HepG2 (cell line): ENCODE measurements around the gene OR7D2. TPM values are rescaled to one million over a fixed set of nuclear protein-coding genes. Genes with fewer than 3 reads are reported as not detected.

ENCODE experiments used
- ATAC-seq: fragments of 200-7000 bp; cut with Tn5 transposase; 3 replicates; pipeline ENCODE4 v1.9.1; 2020; ENCODE audit warnings: mild to moderate bottlenecking, moderate library complexity
- BruUV-seq: library from RNA; stranded (reverse); fragments of 400-500 nt; replicated peaks from 2 replicates; lab custom pipeline; 2021; lab: Mats Ljungman, UMichigan
- CTCF ChIA-PET: fragments of 300-600 bp; formaldehyde crosslinking; extraction: SDS; loops from one replicate; lab custom pipeline; 2021; ENCODE audit warnings: low total read pairs, inconsistent platforms, low intra/inter-chr PET ratio; lab: Yijun Ruan, JAX
- POLR2A ChIA-PET: fragments of 350-600 bp; sonication (Branson Sonifier 250); formaldehyde crosslinking; loops from one replicate; lab custom pipeline; 2020; ENCODE audit warnings: antibody characterized with exemption, inconsistent platforms; lab: Yijun Ruan, JAX
- DNase-seq: peaks from one replicate; pipeline ENCODE4 v3.0.0-alpha.2; 2015; ENCODE audit warnings: low spot score
- FAIRE-seq: peaks from 3 replicates; lab custom pipeline; 2011; peaks lifted over from hg19 to GRCh38; lab: Jason Lieb, UNC
- H2AFZ ChIP-seq: one replicate; pipeline ENCODE4 v1.6.1; 2011; ENCODE audit warnings: low read length, inconsistent platforms
- H3K27ac ChIP-seq: fragments of 300-600 bp; 3 replicates; pipeline ENCODE4 v1.8.0; 2011; ENCODE audit warnings: mixed run types, mild to moderate bottlenecking, mixed read lengths, low read length, inconsistent platforms; ENCODE audit not compliant: insufficient read depth; ENCODE audit errors: extremely low read length
- H3K27me3 ChIP-seq, 2 experiments: fragments of 200-600 bp in 1 of 2; 2 replicates in 1 of 2; 3 replicates in 1 of 2; pipeline versions ENCODE4 v1.6.0 to v1.8.0; 2011; ENCODE audit warnings: low read length in 2 of 2, mild to moderate bottlenecking in 2 of 2, moderate library complexity in 2 of 2, inconsistent platforms in 1 of 2; ENCODE audit not compliant: insufficient read depth in 2 of 2, control insufficient read depth in 1 of 2
- H3K36me3 ChIP-seq, 2 experiments: fragments of 200-600 bp in 1 of 2; replicated peaks in 1 of 2; 2 replicates in 1 of 2; 3 replicates in 1 of 2; pipeline versions ENCODE4 v1.5.1 to v1.8.0; 2011; ENCODE audit warnings: low read length in 2 of 2, inconsistent platforms in 1 of 2; ENCODE audit not compliant: insufficient read depth in 2 of 2, control insufficient read depth in 1 of 2
- H3K4me1 ChIP-seq: 2 replicates; pipeline ENCODE4 v1.5.1; 2012; ENCODE audit warnings: low read length, inconsistent platforms; ENCODE audit not compliant: insufficient read depth
- H3K4me2 ChIP-seq: 2 replicates; pipeline ENCODE4 v1.6.0; 2011; ENCODE audit warnings: low read depth, low read length, inconsistent platforms
- H3K4me3 ChIP-seq, 3 experiments: fragments of 200-600 bp in 1 of 3; sonication (generic), shearing (Covaris generic) in 1 of 3; replicated peaks in 1 of 3; 2 replicates each; pipeline ENCODE4 v1.5.1; 2011 to 2016; ENCODE audit warnings: low read length in 3 of 3, inconsistent platforms in 2 of 3, low read depth in 2 of 3, mild to moderate bottlenecking in 2 of 3, control low read depth in 1 of 3, mixed read lengths in 1 of 3; ENCODE audit not compliant: insufficient read depth in 1 of 3
- H3K79me2 ChIP-seq: one replicate; pipeline ENCODE4 v1.6.1; 2011; ENCODE audit warnings: low read length, inconsistent platforms; ENCODE audit not compliant: insufficient read depth
- H3K9ac ChIP-seq: 2 replicates; pipeline ENCODE4 v1.6.0; 2011; ENCODE audit warnings: mild to moderate bottlenecking, low read depth, low read length, inconsistent platforms; ENCODE audit not compliant: insufficient read depth
- H3K9me3 ChIP-seq: 2 replicates; pipeline ENCODE4 v1.5.1; 2012; ENCODE audit warnings: mild to moderate bottlenecking, low read length
- H4K20me1 ChIP-seq: 2 replicates; pipeline ENCODE4 v1.6.0; 2011; ENCODE audit warnings: inconsistent platforms, mild to moderate bottlenecking, low read length, moderate library complexity; ENCODE audit not compliant: insufficient read depth
- ATF1 ChIP-seq: IDR thresholded peaks from 2 replicates; pipeline ENCODE4 v1.6.1; 2016; ENCODE audit warnings: mild to moderate bottlenecking, control low read depth
- CBX1 ChIP-seq: IDR thresholded peaks from one replicate; pipeline ENCODE4 v1.6.1; 2016; ENCODE audit warnings: antibody characterized with exemption, low read depth
- CENPX ChIP-seq: sonication (generic); formaldehyde crosslinking; IDR thresholded peaks from 2 replicates; pipeline ENCODE4 v1.9.0; 2021; ENCODE audit warnings: mild to moderate bottlenecking, missing genetic modification reagents, moderate library complexity
- CSRNP2 ChIP-seq: sonication (generic); formaldehyde crosslinking; conservative IDR thresholded peaks from 2 replicates; pipeline ENCODE4 v1.8.0; 2022; ENCODE audit warnings: low read depth, missing genetic modification reagents
- DBP ChIP-seq: sonication (generic); formaldehyde crosslinking; IDR thresholded peaks from 2 replicates; pipeline ENCODE4 v1.4.0; 2020; ENCODE audit warnings: missing genetic modification reagents; ENCODE audit errors: not compliant biosample characterization
- DMTF1 ChIP-seq: sonication (generic); formaldehyde crosslinking; IDR thresholded peaks from 2 replicates; pipeline ENCODE4 v1.4.0; 2020; ENCODE audit warnings: mild to moderate bottlenecking, missing genetic modification reagents
- ELF1 ChIP-seq: sonication (generic); formaldehyde crosslinking; IDR thresholded peaks from 2 replicates; pipeline ENCODE4 v1.4.0; 2020; ENCODE audit warnings: missing genetic modification reagents
- ETV5 ChIP-seq: IDR thresholded peaks from 2 replicates; pipeline ENCODE4 v1.6.1; 2018; ENCODE audit warnings: missing biosample characterization, missing genetic modification reagents, inconsistent platforms, borderline replicate concordance
- LBX2 ChIP-seq: sonication (generic); formaldehyde crosslinking; IDR thresholded peaks from 2 replicates; pipeline ENCODE4 v1.5.0; 2020; ENCODE audit warnings: missing genetic modification reagents, mild to moderate bottlenecking, borderline replicate concordance
- TCF12 ChIP-seq, 2 experiments: fragments of 450-650 bp in 1 of 2; sonication (generic) in 1 of 2; formaldehyde crosslinking in 1 of 2; IDR thresholded peaks; 2 replicates each; pipeline versions ENCODE4 v1.6.1 to v1.8.0; 2017 to 2022; ENCODE audit warnings: antibody characterized with exemption in 1 of 2, mild to moderate bottlenecking in 1 of 2, missing genetic modification reagents in 1 of 2, moderate library complexity in 1 of 2
- TOPORS ChIP-seq: sonication (generic); formaldehyde crosslinking; IDR thresholded peaks from 2 replicates; pipeline ENCODE4 v1.8.0; 2023; ENCODE audit warnings: mild to moderate bottlenecking, missing genetic modification reagents
- ZNF329 ChIP-seq: sonication (generic); formaldehyde crosslinking; IDR thresholded peaks from 2 replicates; pipeline ENCODE4 v1.9.0; 2021; ENCODE audit warnings: low read depth, mild to moderate bottlenecking, missing genetic modification reagents
- ZNF556 ChIP-seq: sonication (generic); formaldehyde crosslinking; IDR thresholded peaks from 2 replicates; pipeline ENCODE4 v1.4.0; 2020; ENCODE audit warnings: mild to moderate bottlenecking, missing genetic modification reagents, borderline replicate concordance
- ZNF572 ChIP-seq: sonication (generic); formaldehyde crosslinking; IDR thresholded peaks from 2 replicates; pipeline ENCODE4 v1.5.1; 2020; ENCODE audit warnings: mild to moderate bottlenecking, missing genetic modification reagents
- ZNF766 ChIP-seq: sonication (generic); formaldehyde crosslinking; IDR thresholded peaks from 2 replicates; pipeline ENCODE4 v1.5.0; 2020; ENCODE audit warnings: missing genetic modification reagents, borderline replicate concordance
- whole genome bisulfite sequencing: methylation state at CpG from one replicate; pipeline ENCODE4 v1.1.6; 2017; ENCODE audit warnings: low lambda C conversion rate; 5-methylcytosine and 5-hydroxymethylcytosine counted together
- in situ Hi-C: cut with HindIII; loops from 2 replicates; pipeline ENCODE4 v1.10.0; 2017; ENCODE audit warnings: low pct_unique_long_range_greater_than_20kb; ENCODE audit not compliant: extremely low pct_ligation_motif_present
- intact Hi-C: fragments of 100-400 bp; cut with micrococcal nuclease; formaldehyde crosslinking; loops from one replicate; pipeline ENCODE4 v1.10.0; 2022; ENCODE audit not compliant: unreplicated experiment
- polyA plus RNA-seq, 8 experiments: library from polyadenylated mRNA; depleted of rRNA in 3 of 8; stranded (reverse) in 7 of 8; unstranded in 1 of 8; fragments of >200 nt; fragmentation: Illumina TruSeq in 4 of 8; extraction: Trizol in 4 of 8; gene quantifications; 2 replicates each; pipeline versions ENCODE4 v1.2.1 to v1.2.3, GENCODE V29; 2011 to 2016; ENCODE audit warnings: low read depth in 4 of 8, missing spikeins in 1 of 8, mixed read lengths in 1 of 8; ENCODE audit not compliant: insufficient read depth in 1 of 8
- total RNA-seq, 5 experiments: library from RNA; depleted of rRNA; stranded (reverse); fragments of >200 nt; fragmentation: Illumina TruSeq; extraction: Trizol; gene quantifications; 2 replicates each; pipeline ENCODE4 v1.2.3, GENCODE V29; 2016; ENCODE audit warnings: low read depth in 1 of 5

Gene OR7D2
- total and polyA plus RNA-seq, 2 of the 13 experiments (the other 11 are each of a cell fraction or from before 2014, with no cell fraction given), result 0.07 TPM; not detected in 1

DNA sequence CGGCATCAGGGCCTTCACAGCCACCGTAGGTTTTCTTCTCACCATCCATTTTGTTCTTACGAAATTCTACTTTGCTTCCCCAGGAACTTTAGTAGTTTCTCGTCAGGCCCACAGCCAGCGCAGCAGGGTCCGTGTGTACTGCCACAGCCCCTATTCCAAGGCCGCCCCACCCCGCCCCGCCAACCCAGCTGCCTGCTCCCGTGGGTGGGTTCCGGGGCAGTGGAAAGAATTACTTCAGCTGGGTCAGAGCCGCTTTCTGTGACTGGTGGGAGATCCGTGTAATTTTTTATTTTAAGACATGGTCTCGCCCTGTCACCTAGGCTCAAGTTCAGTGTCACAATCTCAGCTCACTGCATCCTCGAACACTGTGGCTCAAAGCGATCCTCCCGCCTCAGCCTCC is 4.2 kb downstream of the OR7D2 start:
- no peak for ATAC-seq
- BruUV-seq, result no TSS peak
- Histone ChIP-seq H3K9me3 (no peaks in the 10 kb centered on the region), H3K27me3 (no peaks in the 10 kb centered on the region; a peak in 1 of 5 replicates), H3K4me1 (no peaks in the 10 kb centered on the region), H4K20me1 (no peaks in the 10 kb centered on the region), H3K4me3 (no peak overlapping the region), H3K36me3 (no peaks in the 10 kb centered on the region), H3K4me2 (no peak overlapping the region), H3K27ac (no peak overlapping the region), H3K79me2 (no peaks in the 10 kb centered on the region), H3K9ac (no peak overlapping the region), H2AFZ (no peak overlapping the region)
- in situ Hi-C loops, result no loop called here
- WGBS, result 63% methylated on average over 17 of the region's 17 CpGs
- FAIRE-seq, result no peak
- intact Hi-C loops, result no loop called here
- no peak for DNase-seq
- CTCF ChIA-PET, result no interaction called here
- POLR2A ChIA-PET, result no interaction called here
- TF ChIP-seq ZNF766 (CRISPR knock-in tag), result no peak
- no peak for TF ChIP-seq ZNF556 (CRISPR knock-in tag)
- no peak for TF ChIP-seq CENPX
- no peak for TF ChIP-seq LBX2
- TF ChIP-seq ETV5 (CRISPR knock-in tag), result no peak
- TF ChIP-seq ZNF329 (CRISPR knock-in tag), result no peak
- no peak for TF ChIP-seq TOPORS (CRISPR knock-in tag)
- no peak for TF ChIP-seq CSRNP2 (CRISPR knock-in tag)
- no peak for TF ChIP-seq ATF1 (CRISPR knock-in tag)
- TF ChIP-seq DMTF1 (CRISPR knock-in tag), result no peak
- no peak for TF ChIP-seq ELF1 (CRISPR knock-in tag)
- TF ChIP-seq TCF12 (IDR thresholded peaks at IDR 0.05), result no peak
- no peak for TF ChIP-seq TCF12 (CRISPR knock-in tag; IDR thresholded peaks at IDR 0.05)
- TF ChIP-seq ZNF572 (CRISPR knock-in tag), result no peak
- no peak for TF ChIP-seq CBX1
- no peak for TF ChIP-seq DBP (CRISPR knock-in tag)
